Activated CD8-positive, alpha-beta T cell treated with anti-CD3 and anti-CD28 coated beads for 36 hours (primary cell): ENCODE measurements around the gene CCNJL. TPM values are rescaled to one million over a fixed set of nuclear protein-coding genes. Genes with fewer than 3 reads are reported as not detected.

Source experiments
- ATAC-seq: fragments of 200-7000 bp; cut with Tn5 transposase; one replicate; pipeline ENCODE4 v1.10.0; 2021; ENCODE audit warnings: mild to moderate bottlenecking, moderate library complexity
- CTCF ChIA-PET: fragments of 350-600 bp; sonication (Branson Sonifier 250); formaldehyde crosslinking; loops from one replicate; lab custom pipeline; 2021; ENCODE audit warnings: antibody characterized with exemption; lab: Charles Lee
- POLR2A ChIA-PET: fragments of 350-600 bp; sonication (Branson Sonifier 250); formaldehyde crosslinking; loops from one replicate; lab custom pipeline; 2021; ENCODE audit warnings: antibody characterized with exemption; lab: Charles Lee
- DNase-seq: peaks from one replicate; pipeline ENCODE4 v3.0.0-alpha.2; 2020
- H3K27ac Mint-ChIP-seq: one replicate; pipeline ENCODE4 v1.8.0; 2021; ENCODE audit warnings: mild to moderate bottlenecking, mixed read lengths
- H3K27me3 Mint-ChIP-seq: one replicate; pipeline ENCODE4 v1.8.0; 2021; ENCODE audit warnings: mixed read lengths
- H3K36me3 Mint-ChIP-seq: one replicate; pipeline ENCODE4 v1.8.0; 2021; ENCODE audit warnings: low read depth, mixed read lengths
- H3K4me1 Mint-ChIP-seq: one replicate; pipeline ENCODE4 v1.8.0; 2021; ENCODE audit warnings: low read depth, mixed read lengths
- H3K4me3 Mint-ChIP-seq: one replicate; pipeline ENCODE4 v1.8.0; 2021; ENCODE audit warnings: mild to moderate bottlenecking, moderate library complexity, mixed read lengths
- H3K9me3 Mint-ChIP-seq: one replicate; pipeline ENCODE4 v1.8.0; 2021; ENCODE audit warnings: mixed read lengths
- CTCF ChIP-seq: fragments of 200-600 bp; IDR thresholded peaks from one replicate; pipeline ENCODE4 v1.8.0; 2022; ENCODE audit warnings: antibody characterized with exemption, mild to moderate bottlenecking
- intact Hi-C: fragments of 100-400 bp; cut with micrococcal nuclease; formaldehyde crosslinking; loops from one replicate; pipeline ENCODE4 v1.10.0; 2022
- total RNA-seq, 2 experiments: library from RNA; stranded (reverse); gene quantifications; one replicate each; pipeline ENCODE4 v1.2.3, GENCODE V29; 2021

CCNJL gene
- total RNA-seq, 2 experiments from 2014 or later: not detected

GRCh38 chr5:160237571-160238093 is 74.7 kb downstream of the CCNJL start:
- Mint-ChIP-seq H3K4me3 (no peak overlapping the region), H3K36me3 (no peaks in the 10 kb centered on the region), H3K4me1 (no peaks in the 10 kb centered on the region), H3K27me3 (no peaks in the 10 kb centered on the region), H3K27ac (no peak overlapping the region), H3K9me3 (no peaks in the 10 kb centered on the region)
- intact Hi-C loops: no loop called here
- TF ChIP-seq CTCF: no peak
- ATAC-seq (no peak), DNase-seq (no peak)
- POLR2A ChIA-PET: no interaction called here
- CTCF ChIA-PET: no interaction called here

DNA sequence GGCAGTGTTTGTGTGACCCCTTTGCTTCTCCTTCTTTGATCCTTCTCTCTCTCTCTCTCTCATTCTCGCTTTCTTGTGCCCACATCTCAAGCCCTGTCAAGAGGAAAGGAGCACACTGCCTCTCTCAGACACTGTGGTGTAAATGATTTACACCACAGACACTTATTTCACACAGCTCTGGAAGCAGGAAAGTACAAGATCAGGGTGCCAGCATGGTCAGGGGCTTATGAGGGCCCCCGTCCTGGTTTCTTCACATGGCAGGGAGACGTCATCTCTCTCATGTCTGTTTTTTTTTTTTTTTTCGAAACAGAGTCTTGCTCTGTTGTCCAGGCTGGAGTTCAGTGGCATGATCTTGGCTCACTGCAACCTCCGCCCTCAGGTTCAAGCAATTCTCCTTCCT is 76.6 kb downstream of the CCNJL start:
- no peak overlapping the region for H3K4me3 Mint-ChIP-seq
- DNase-seq (no peak), ATAC-seq (no peak)
- ChIA-PET CTCF (no interaction called here), POLR2A (interaction anchor here (0.6 kb wide), 1 partner anchor 11 kb away, joined by 4 read pairs; no protein-coding TSS in a partner anchor)
- H3K27ac Mint-ChIP-seq: no peak overlapping the region
- H3K36me3 Mint-ChIP-seq: no peaks in the 10 kb centered on the region
- no peaks in the 10 kb centered on the region for H3K27me3 Mint-ChIP-seq
- no peak for TF ChIP-seq CTCF
- no peaks in the 10 kb centered on the region for H3K9me3 Mint-ChIP-seq
- H3K4me1 Mint-ChIP-seq: no peaks in the 10 kb centered on the region
- intact Hi-C loops: no loop called here

DNA sequence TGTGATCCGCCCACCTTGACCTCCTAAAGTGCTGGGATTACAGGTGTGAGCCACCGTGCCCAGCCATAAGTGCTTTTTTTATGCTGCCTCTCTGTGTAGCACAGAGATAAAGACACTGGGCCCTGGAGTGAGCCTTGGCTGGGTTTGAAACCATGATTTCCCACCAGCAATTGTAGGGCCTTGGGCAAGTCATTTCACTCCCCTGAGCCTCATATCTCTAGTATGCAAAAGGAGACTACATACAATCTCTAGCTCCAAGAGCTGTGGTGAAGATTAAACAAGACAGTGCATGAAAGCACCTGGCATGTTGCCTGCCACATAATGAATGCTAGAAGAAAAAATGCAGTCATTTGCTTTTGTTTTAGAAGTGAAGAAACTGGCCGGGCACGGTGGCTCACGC is 79.1 kb downstream of the CCNJL start:
- Mint-ChIP-seq H3K27ac (no peak overlapping the region), H3K4me3 (no peak overlapping the region), H3K36me3 (no peaks in the 10 kb centered on the region), H3K27me3 (no peaks in the 10 kb centered on the region), H3K9me3 (no peaks in the 10 kb centered on the region), H3K4me1 (no peaks in the 10 kb centered on the region)
- ChIA-PET CTCF (no interaction called here), POLR2A (no interaction called here)
- no peak for TF ChIP-seq CTCF
- intact Hi-C loops: no loop called here
- no peak for ATAC-seq
- no peak for DNase-seq

DNA sequence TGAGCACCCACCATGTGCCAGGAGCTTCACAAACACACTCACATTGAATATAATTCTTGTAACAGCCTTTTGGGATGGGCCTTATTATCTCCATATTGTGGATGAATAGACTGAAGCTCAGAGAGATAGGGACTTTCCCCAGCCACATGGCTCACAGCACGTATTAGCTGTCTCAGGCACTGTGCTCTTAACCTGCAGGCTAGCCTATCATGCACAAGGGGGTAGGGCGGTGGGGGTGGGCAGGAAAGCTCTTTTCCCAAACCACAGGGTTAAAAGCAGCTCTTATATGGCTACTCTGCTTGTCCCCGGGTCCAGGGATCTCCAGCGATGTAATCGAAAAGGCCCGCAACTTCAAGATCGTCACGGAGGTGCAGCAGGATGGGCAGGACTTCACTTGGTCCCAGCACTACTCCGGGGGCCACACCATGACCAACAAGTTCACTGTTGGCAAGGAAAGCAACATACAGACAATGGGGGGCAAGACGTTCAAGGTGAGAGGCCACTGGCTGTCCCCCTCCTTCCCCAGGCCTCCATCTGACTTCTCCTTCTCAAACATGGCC is 80.5 kb downstream of the CCNJL start:
- intact Hi-C loops: no loop called here

More for the DNA sequence above, 80.5 kb downstream of the CCNJL start:
- no peak for ATAC-seq
- ChIA-PET CTCF (no interaction called here), POLR2A (no interaction called here)
- Mint-ChIP-seq H3K4me1 (no peaks in the 10 kb centered on the region), H3K36me3 (no peaks in the 10 kb centered on the region), H3K4me3 (no peak overlapping the region), H3K9me3 (no peaks in the 10 kb centered on the region), H3K27ac (no peak overlapping the region), H3K27me3 (no peaks in the 10 kb centered on the region)
- TF ChIP-seq CTCF: no peak
- DNase-seq: no peak
